Bronchial epithelial cell (primary cell): ENCODE data around the gene MCUB. TPM values are rescaled to one million over a fixed set of nuclear protein-coding genes. Genes with fewer than 3 reads are reported as not detected.

ENCODE experiments used
- DNase-seq: peaks from one replicate; pipeline ENCODE4 v3.0.0-alpha.2; 2010; ENCODE audit warnings: low read depth
- FAIRE-seq: peaks from 2 replicates; lab custom pipeline; 2011; peaks lifted over from hg19 to GRCh38; lab: Jason Lieb, UNC
- H3K27me3 ChIP-seq: 2 replicates; pipeline ENCODE4 v1.5.1; 2011; ENCODE audit warnings: low read length; ENCODE audit not compliant: control insufficient read depth, insufficient read depth
- H3K36me3 ChIP-seq: 2 replicates; pipeline ENCODE4 v1.5.1; 2011; ENCODE audit warnings: low read length; ENCODE audit not compliant: control insufficient read depth, insufficient read depth
- H3K4me3 ChIP-seq: 2 replicates; pipeline ENCODE4 v1.5.1; 2011; ENCODE audit warnings: mild to moderate bottlenecking, low read depth, low read length, control low read depth
- total RNA-seq: library from RNA; depleted of rRNA; stranded (reverse); fragments of >200 nt; gene quantifications from 2 replicates; pipeline ENCODE4 v1.2.1, GENCODE V29; 2014
- TF ChIP-seq, protein P1 (sequence below): IDR thresholded peaks from 2 replicates; pipeline ENCODE4 v1.5.1; 2011; ENCODE audit warnings: mild to moderate bottlenecking, moderate library complexity, low read length, control low read depth, inconsistent platforms; ENCODE audit not compliant: insufficient read depth, severe bottlenecking

MCUB gene
- total RNA-seq, 1 donor from 2014 or later, result 4.7 TPM

DNA sequence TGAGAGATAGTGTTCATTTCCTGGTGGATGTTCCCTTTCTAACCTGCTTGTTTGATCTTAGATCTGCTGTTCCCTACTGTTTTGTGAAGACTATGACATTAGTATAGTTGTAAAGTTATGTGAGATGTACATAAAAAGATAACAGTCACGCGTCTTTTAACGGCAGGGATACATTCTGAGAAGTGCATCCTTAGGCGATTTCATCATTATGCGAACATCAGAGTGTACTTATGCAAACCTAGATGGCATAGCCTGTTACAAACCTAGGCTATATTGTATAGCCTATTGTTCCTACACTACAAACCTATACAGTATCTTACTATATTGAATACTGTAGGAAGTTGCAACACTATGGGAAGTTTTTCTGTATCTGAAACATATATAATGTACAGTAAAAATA, 50.4 kb downstream of the MCUB start:
- TF ChIP-seq, protein P1, sequence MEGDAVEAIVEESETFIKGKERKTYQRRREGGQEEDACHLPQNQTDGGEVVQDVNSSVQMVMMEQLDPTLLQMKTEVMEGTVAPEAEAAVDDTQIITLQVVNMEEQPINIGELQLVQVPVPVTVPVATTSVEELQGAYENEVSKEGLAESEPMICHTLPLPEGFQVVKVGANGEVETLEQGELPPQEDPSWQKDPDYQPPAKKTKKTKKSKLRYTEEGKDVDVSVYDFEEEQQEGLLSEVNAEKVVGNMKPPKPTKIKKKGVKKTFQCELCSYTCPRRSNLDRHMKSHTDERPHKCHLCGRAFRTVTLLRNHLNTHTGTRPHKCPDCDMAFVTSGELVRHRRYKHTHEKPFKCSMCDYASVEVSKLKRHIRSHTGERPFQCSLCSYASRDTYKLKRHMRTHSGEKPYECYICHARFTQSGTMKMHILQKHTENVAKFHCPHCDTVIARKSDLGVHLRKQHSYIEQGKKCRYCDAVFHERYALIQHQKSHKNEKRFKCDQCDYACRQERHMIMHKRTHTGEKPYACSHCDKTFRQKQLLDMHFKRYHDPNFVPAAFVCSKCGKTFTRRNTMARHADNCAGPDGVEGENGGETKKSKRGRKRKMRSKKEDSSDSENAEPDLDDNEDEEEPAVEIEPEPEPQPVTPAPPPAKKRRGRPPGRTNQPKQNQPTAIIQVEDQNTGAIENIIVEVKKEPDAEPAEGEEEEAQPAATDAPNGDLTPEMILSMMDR, result no peak
- FAIRE-seq, result no peak
- DNase-seq, result no peak
- H3K36me3 ChIP-seq, result no peaks in the 10 kb centered on the region
- H3K4me3 ChIP-seq, result no peak overlapping the region
- H3K27me3 ChIP-seq, result no peaks in the 10 kb centered on the region

DNA sequence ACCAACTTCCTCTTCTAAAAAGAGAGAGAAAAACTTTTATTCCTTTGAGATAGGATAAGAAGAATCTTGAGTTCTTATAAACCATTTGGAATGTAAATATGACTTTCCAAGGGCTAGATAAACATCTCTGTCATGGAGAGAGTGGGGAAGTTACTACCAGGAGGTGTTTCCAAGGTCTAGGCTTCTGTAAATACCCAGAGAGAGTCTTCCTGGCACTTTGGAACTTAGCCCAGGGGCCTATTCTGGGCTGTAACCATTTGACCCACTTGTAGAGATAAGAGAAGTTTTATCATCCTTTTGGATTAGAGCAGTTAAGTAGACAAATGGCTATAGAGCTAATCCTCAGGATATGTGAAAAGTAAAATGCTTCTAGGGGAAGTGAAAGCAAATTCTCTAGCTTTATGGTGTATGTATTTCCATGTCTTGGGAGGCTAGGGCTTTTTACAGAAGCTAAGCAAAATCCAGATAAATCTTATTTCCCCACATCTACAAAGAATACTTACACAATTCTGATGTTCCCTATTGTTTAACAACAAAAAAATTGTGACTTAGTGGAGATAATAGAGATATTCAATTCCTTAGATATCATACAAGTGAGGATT, 51.1 kb downstream of the MCUB start:
- FAIRE-seq (no peak), DNase-seq (no peak)
- Histone ChIP-seq H3K36me3 (no peaks in the 10 kb centered on the region), H3K27me3 (no peaks in the 10 kb centered on the region), H3K4me3 (no peak overlapping the region)
- TF ChIP-seq, protein P1, result no peak

DNA sequence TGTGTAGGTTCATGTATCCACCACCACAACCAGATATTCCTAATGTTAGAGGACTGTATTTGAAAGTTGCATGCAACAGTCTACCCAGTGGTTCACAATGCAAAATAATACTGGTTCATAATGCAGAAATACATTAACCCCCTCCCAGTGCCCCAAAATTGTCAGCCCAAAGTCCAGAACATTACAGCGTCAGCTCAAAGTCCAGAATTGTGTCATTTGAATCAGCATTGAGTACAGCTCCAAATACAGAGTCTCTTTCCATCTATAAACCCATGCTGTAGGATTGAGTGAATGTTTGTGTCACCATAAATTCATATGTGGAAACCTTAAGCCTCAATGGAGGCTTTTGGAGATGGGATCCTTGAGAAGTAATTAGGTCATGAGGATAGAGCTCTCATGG, 54.0 kb downstream of the MCUB start:
- H3K27me3 ChIP-seq, result no peaks in the 10 kb centered on the region
- H3K4me3 ChIP-seq, result no peak overlapping the region
- FAIRE-seq (no peak), DNase-seq (no peak)
- no peaks in the 10 kb centered on the region for H3K36me3 ChIP-seq
- TF ChIP-seq, protein P1, result no peak

- H3K27me3 ChIP-seq, result no peaks in the 10 kb centered on the region
- no peak for DNase-seq
- no peaks in the 10 kb centered on the region for H3K36me3 ChIP-seq
- H3K4me3 ChIP-seq, result no peak overlapping the region
- TF ChIP-seq, protein P1, result no peak
- FAIRE-seq, result no peak
Measured at GRCh38 chr4:109614466-109614865, 54.4 kb downstream of the MCUB start.

GRCh38 chr4:109615742-109616141, 55.7 kb downstream of the MCUB start:
- no peak for DNase-seq
- FAIRE-seq, result no peak
- no peaks in the 10 kb centered on the region for H3K36me3 ChIP-seq
- TF ChIP-seq, protein P1, result no peak
- no peaks in the 10 kb centered on the region for H3K27me3 ChIP-seq
- no peak overlapping the region for H3K4me3 ChIP-seq

- TF ChIP-seq, protein P1, result no peak
- H3K36me3 ChIP-seq, result no peaks in the 10 kb centered on the region
- FAIRE-seq (no peak), DNase-seq (no peak)
- H3K27me3 ChIP-seq, result no peaks in the 10 kb centered on the region
- H3K4me3 ChIP-seq, result no peak overlapping the region
Measured at GRCh38 chr4:109616243-109616642, 56.2 kb downstream of the MCUB start.
